Gastroesophageal sphincter (tissue), 3 donors: ENCODE measurements around the gene PARD3B.

Experiments
- EP300 ChIP-seq: sonication (generic); formaldehyde crosslinking; IDR thresholded peaks from one replicate; pipeline ENCODE4 v1.6.1; 2017; ENCODE audit warnings: antibody characterized with exemption, mild to moderate bottlenecking
- POLR2A ChIP-seq, 2 donors: fragments of 450-650 bp; IDR thresholded peaks; one replicate each; pipeline ENCODE4 v1.6.1; 2017; ENCODE audit warnings: antibody characterized with exemption in 2 of 2, mild to moderate bottlenecking in 2 of 2, moderate library complexity in 1 of 2
- POLR2AphosphoS5 ChIP-seq: sonication (generic); formaldehyde crosslinking; IDR thresholded peaks from one replicate; pipeline ENCODE4 v1.6.1; 2017; ENCODE audit warnings: antibody characterized with exemption
- TF ChIP-seq, protein P1 (sequence below), 4 experiments: fragments of 200-600 bp in 2 of 4; fragments of 450-650 bp in 2 of 4; sonication (generic) in 1 of 4; IDR thresholded peaks; one replicate each; pipeline ENCODE4 v1.5.1; 2017 to 2019; ENCODE audit warnings: antibody characterized with exemption in 4 of 4, mild to moderate bottlenecking in 2 of 4, moderate library complexity in 2 of 4

DNA sequence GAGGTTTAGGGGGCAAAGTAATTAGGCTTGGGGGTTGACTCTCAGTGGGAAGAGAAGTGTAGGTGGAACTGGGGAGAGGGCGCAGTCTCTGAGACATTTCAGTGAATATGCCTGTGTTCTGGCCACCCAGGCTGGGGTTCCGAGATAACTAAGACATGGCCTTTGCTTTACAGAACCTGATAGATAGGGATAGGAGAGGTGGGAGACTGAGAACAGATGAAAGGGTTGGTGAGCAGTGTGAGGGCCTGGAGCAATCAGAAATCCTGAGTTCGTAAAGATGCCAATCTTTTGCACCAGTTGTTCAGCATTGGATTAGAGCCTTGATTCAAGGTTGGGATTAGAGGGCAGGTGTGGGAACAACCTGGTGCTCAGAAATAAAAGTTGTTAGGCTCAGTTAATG is 15.6 kb downstream of the PARD3B start:
- TF ChIP-seq, protein P1, sequence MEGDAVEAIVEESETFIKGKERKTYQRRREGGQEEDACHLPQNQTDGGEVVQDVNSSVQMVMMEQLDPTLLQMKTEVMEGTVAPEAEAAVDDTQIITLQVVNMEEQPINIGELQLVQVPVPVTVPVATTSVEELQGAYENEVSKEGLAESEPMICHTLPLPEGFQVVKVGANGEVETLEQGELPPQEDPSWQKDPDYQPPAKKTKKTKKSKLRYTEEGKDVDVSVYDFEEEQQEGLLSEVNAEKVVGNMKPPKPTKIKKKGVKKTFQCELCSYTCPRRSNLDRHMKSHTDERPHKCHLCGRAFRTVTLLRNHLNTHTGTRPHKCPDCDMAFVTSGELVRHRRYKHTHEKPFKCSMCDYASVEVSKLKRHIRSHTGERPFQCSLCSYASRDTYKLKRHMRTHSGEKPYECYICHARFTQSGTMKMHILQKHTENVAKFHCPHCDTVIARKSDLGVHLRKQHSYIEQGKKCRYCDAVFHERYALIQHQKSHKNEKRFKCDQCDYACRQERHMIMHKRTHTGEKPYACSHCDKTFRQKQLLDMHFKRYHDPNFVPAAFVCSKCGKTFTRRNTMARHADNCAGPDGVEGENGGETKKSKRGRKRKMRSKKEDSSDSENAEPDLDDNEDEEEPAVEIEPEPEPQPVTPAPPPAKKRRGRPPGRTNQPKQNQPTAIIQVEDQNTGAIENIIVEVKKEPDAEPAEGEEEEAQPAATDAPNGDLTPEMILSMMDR (IDR thresholded peaks at IDR 0.05), result no peak
- TF ChIP-seq POLR2A (IDR thresholded peaks at IDR 0.05), result no peak
- no peak for TF ChIP-seq EP300
- TF ChIP-seq POLR2AphosphoS5, result no peak
